Panc1 (cell line): Measurements from ENCODE around the gene TMEM97.

Source experiments
- POLR2AphosphoS5 ChIP-seq: IDR thresholded peaks from 2 replicates; pipeline ENCODE4 v1.6.1; 2012; ENCODE audit warnings: mild to moderate bottlenecking, low read depth, low read length, moderate library complexity
- TF ChIP-seq, protein P1 (sequence below): fragments of 450-650 bp; IDR thresholded peaks from 2 replicates; pipeline ENCODE4 v1.5.1; 2017; ENCODE audit warnings: mild to moderate bottlenecking

DNA sequence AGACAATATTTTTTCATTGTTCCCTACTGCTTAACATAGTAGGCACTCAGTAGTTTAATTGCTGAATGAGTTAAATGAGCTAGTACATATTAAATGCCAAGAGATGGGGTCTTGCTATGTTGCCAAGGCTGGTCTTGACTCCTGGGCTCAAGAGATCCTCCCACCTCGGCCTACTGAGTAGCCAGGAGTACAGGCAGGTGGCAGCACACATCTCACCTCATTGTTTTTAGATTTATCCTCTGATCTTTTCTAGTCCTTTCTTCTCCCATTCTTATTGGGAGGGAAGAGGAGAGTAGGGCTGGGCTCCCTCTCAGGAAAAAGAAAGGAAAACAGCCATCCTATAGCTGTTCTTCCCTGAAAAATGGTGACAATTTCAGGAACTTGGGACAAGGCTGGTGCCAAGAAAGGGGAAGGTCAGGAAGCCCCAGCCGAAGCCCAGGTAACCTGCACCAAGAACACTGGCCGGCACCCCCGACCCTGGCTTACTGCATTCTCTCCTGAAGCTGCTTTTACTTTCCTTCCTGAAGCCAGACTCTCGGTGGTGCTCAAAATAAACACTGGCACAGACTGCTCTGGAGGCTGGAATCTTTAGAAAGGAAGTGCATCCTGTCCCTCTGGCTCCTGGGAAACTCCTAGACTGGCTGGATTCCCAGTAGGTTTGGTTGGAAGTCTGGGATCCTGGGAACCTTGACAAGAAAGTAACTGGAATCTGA is 19.2 kb downstream of the TMEM97 start:
- no peak for TF ChIP-seq POLR2AphosphoS5
- TF ChIP-seq, protein P1, sequence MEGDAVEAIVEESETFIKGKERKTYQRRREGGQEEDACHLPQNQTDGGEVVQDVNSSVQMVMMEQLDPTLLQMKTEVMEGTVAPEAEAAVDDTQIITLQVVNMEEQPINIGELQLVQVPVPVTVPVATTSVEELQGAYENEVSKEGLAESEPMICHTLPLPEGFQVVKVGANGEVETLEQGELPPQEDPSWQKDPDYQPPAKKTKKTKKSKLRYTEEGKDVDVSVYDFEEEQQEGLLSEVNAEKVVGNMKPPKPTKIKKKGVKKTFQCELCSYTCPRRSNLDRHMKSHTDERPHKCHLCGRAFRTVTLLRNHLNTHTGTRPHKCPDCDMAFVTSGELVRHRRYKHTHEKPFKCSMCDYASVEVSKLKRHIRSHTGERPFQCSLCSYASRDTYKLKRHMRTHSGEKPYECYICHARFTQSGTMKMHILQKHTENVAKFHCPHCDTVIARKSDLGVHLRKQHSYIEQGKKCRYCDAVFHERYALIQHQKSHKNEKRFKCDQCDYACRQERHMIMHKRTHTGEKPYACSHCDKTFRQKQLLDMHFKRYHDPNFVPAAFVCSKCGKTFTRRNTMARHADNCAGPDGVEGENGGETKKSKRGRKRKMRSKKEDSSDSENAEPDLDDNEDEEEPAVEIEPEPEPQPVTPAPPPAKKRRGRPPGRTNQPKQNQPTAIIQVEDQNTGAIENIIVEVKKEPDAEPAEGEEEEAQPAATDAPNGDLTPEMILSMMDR, result no peak
